NCI-H446 treated with DMSO at 0.1 percent for 48 hours (cell line): ENCODE data around the gene SRSF9.
"Not testable (repeated sequence)": the region's sequence is repeated elsewhere in the genome, so short reads cannot be mapped to it uniquely, and the experiment has no call there.

Experiments used
- DNase-seq: peaks from one replicate; lab custom pipeline; 2025; lab: John Stamatoyannopoulos, UW

SRSF9 gene, protein sequence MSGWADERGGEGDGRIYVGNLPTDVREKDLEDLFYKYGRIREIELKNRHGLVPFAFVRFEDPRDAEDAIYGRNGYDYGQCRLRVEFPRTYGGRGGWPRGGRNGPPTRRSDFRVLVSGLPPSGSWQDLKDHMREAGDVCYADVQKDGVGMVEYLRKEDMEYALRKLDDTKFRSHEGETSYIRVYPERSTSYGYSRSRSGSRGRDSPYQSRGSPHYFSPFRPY

DNA sequence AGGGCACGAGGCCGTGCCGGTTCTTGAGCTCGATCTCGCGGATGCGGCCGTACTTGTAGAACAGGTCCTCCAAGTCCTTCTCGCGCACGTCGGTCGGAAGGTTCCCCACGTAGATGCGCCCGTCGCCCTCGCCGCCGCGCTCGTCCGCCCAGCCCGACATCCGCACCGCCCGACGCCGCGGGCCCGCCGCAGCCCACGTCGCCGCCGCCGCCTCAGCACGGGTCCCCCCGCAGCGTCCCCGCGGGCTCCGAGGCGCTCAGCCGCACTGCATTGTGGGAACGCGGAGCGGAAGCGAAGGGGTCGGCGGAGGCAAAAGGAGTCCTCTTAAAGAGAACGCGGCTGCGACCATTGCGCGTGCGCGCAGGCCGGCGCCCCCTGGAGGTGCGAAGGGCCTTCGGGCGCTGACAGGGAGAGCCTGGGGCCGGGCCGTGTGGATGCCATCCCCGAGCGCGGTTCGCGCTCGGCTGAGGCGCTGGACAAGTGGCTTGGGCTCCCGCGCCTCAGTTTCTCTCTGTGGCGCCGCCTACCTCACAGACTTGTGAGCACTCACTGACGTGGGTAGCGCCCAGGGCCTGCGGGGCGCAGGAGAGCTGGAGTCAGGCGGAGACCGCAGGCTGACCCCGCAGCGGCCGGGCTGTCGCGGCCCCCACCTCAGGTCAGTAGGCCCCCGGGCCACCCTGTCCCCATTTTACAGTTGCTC lies at the start of gene SRSF9:
Gene SRSF9, minus strand, starts transcription at position 299 of the 700 bp plus-strand sequence. Its CDS starts 139 bp downstream, at position 160.
- DNase-seq = peak; percentile 90

DNA sequence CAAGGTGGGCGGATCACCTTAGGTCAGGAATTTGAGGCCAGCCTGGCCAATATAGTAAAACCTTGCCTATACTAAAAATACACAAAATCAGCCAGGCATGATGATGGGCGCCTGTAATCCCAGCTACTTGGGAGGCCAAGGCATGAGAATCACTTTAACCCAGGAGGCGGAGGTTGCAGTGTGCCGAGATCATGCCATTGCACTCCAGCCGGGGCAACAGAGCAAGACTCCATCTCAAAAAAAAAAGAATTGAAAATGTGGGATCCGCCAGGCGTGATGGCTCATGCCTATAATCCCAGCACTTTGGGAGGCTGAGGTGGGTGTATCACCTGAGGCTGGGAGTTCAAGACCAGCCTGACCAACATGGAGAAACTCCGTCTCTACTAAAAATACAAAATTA lies 49.8 kb upstream of the SRSF9 start:
- not testable (repeated sequence) for DNase-seq

DNA sequence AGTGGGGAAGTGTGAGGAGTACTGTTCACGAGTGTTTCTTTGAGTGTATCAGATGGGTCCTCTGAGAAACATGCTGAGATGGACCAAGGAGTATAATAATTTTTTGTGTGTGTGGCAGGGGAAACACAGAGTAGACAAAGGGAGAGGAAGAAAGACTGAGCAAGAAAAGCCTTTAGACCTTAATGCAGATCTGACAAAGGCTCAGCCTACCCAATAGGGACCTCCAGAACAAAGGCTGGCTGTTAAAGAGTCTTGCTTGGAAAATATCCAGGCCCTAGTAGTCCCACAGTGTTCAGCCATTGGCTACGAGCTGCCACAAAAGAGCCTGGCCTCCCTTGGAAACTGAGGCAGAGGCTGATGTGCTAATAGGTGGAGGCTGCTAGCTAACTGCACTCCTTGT lies 45.9 kb upstream of the SRSF9 start:
- DNase-seq = no peak

DNA sequence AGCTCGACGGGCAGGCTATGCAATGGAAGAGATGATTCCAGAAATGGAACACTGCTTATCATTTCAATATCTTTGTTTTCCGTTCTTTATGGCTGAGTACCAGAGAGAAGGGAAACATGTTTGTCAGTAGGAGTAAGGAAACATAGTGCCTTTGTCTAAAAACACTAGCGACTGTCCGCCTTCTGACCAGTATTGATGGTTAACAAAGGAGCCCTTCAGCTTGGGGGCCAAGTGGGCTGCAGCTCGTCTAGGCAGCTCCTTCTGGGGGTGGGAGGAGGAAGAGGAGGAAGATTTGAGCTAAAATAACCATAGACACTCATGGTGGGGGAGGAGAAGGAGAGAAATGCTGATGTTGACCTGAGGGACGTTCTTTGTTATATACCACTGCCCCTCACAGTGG lies 44.5 kb upstream of the SRSF9 start:
- no peak for DNase-seq

DNA sequence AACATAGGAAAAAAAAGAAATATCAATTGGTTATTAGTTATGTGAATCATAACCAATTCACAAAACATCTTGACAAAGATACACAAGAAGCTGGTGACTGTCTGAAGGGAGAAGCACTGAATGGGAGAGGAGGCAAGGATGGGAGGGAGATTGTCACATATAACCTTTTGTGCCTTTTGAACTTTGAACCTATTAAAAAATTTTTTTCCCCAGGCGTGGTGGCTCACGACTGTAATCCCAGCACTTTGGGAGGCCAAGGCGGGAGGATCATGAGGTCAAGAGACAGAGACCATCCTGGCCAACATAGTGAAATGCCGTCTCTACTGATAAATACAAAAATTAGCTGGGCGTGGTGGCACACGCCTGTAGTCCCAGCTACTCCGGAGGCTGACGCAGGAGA lies 39.0 kb upstream of the SRSF9 start:
- no peak for DNase-seq

GRCh38 chr12:120504587-120504986 lies 35.0 kb upstream of the SRSF9 start:
- no peak for DNase-seq

- DNase-seq = no peak
Observed at GRCh38 chr12:120500581-120500980, 31.0 kb upstream of the SRSF9 start.

GRCh38 chr12:120498870-120499515 lies 29.4 kb upstream of the SRSF9 start:
- no peak for DNase-seq

DNA sequence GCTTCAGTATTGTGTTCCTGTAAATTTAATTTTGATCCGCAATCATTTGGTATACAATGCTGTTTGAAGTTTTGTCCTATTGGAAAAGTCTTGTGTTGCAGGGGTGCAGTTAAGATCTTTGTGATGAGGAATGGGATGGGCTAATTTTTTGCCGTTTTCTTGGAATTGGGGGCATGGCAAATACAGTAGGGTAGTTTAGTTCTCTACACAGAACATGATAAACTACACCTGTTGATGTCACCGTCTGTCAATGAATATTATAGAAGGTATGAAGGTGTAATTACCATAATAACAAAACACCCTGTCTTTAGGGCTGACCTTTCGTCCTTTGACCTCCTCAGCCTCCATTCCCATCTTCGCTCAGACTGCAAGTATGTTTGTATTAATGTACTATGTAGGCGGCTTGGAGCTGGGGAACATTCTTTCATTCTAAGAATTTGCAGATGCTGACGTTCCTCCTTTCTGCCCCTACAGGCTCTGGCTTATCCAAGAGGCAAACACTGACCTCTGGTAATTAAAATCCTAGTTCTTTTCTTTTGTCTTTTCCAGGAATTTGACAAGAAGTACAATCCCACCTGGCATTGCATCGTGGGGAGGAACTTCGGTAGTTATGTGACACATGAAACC lies 28.1 kb upstream of the SRSF9 start:
- no peak for DNase-seq

DNA sequence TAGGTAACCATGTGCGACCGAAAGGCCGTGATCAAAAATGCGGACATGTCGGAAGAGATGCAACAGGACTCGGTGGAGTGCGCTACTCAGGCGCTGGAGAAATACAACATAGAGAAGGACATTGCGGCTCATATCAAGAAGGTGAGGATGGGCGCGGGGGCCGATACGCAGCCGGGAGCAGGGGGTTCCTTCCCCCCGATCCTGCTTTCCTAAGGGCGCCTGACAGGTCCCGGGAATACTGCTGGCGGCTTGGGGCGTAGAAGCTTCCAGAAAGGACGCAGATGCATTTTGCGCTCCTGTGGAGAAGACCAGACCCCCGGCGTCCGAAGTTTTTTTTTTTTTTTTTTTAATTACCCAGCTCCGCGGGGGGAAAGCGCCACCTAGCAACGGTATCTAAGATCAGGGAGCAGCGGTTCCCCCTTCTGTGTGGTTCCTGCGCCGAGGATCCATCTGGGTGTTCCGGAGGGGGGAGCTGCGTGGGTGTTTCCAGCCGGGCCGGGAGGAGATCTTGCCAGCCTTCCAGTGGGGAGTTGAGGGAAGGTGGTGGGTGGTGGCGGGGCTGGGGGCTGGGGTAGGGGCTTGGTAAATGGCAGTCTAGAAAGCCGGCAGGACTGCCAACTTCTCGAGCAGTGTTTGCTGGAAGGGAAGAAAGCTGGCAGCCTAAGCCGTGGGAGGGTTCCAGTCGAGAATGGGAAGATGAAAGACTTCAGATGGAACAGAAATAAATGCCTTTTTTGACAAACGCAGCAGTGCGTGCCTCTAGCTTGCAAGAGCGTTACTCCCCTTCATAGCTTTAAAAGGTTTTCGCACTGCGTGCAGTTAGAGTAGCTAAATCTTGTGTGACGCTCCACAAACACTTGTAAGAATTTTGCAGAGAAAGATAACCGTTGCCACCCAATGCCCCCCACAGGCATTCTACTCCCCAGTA lies 27.1 kb upstream of the SRSF9 start:
- DNase-seq = no peak

DNA sequence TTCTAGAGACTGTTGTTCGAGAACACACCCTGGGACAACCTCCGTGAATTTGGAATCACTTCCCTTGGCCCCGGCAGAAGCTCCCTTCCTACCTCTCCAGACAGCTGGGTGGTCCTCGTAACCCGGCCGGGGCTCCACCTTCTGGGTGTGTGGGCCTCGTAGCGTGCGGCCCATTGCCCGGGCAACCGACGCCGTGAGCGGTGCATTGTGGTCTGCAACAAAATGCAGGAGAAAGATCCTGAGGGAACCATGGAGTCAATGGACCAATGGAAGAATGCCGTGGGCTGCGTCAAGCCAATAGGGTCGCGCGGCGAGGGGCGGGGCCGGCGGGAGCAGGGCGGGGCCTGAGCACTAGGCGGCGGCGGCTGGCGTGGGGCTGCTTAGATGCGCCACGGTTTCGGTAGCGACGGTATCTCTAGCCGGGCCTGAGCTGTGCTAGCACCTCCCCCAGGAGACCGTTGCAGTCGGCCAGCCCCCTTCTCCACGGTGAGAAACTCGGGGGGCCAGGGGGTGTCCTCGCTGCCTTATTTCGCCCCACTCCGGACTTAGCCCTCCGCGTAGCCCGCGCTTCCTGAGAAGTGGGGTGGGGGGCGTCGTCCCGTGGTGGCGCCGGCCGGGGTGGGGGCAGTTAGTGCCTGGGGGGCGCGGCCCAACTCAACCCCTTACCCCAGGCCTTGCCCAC lies 26.3 kb upstream of the SRSF9 start, which contains the start of gene DYNLL1:
Gene DYNLL1, plus strand, starts transcription at position 383 of the 682 bp plus-strand sequence. CDS start 309 bp downstream, outside the sequence.
- DNase-seq = peak; percentile 89

- no peak for DNase-seq
Observed at GRCh38 chr12:120495186-120495730, 25.7 kb upstream of the SRSF9 start.

GRCh38 chr12:120490833-120491512 lies 21.4 kb upstream of the SRSF9 start:
- no peak for DNase-seq

GRCh38 chr12:120490325-120490724 lies 20.8 kb upstream of the SRSF9 start:
- no peak for DNase-seq

GRCh38 chr12:120489018-120489417 lies 19.5 kb upstream of the SRSF9 start:
- peak; percentile 36 for DNase-seq

- no peak for DNase-seq
Observed at GRCh38 chr12:120488057-120488640, 18.6 kb upstream of the SRSF9 start.

DNA sequence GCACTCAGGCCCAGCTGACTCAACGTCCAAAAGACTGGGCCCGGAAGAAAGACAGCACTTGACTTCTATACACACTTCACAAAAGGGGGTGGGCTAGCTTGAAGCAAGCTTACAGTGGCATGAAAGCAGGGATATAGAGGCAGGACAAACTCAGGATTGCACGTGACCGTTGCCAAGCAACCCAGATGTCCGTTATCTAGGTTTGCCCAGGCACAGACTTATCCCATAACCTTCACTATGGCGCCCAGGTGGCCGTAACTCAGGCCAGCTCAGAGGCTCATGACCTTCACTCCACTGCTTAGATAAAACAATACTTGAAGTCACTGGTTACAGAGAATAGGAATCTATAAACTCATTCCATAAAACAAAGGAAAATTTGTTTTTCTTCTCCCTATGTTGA lies 18.0 kb upstream of the SRSF9 start:
- not testable (repeated sequence) for DNase-seq

DNA sequence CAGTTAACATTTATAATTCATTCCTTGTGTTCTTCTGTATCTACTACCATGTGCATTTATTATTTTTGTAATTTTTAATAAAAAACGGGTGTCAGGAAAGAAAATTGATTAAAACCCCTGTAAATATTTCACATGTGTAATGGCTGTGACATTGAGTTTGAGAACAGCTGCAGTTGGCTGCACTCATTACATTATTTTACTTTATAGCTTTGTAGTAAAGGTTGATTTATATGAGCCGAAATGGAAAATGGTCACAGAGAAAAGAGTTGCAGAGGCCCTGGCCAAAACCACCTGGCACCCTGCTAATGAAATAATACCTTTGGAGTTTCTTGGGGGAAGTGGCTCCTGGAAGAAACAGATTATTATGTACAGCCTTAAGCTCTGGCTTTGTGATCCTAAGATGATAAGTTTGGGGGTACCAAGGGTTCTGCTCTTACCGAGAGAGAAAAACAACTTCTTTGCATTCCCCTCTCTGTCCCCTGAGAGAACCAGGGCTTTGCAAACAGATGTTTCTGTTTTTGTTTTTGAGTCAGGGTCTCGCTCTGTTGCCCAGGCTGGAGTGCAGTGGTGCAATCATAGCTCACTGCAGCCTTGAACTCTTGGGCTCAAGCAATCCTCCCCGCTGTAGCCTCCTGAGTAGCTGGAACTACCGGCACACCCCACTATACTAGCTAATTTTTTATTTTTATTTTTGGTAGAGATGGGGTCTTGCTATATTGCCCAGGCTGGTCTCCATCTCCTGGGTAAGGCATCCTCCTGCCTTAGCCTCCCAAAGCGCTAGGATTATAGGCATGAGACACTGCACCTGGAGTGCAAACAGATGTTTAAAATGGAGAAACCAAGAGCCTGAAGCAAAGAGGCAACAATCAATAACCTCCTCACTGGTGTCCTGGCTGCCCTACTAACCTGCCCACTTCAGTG lies 16.7 kb upstream of the SRSF9 start:
- DNase-seq = no peak

GRCh38 chr12:120483621-120484020 lies 14.1 kb upstream of the SRSF9 start:
- no peak for DNase-seq
